NCI-H1092 (cell line): ENCODE data around the gene SNX11.
"Not testable (repeated sequence)": the region's sequence is repeated elsewhere in the genome, so short reads cannot be mapped to it uniquely, and the experiment has no call there.

Experiments
- DNase-seq: peaks from one replicate; lab custom pipeline; 2025; lab: John Stamatoyannopoulos, UW

The SNX11 gene

GRCh38 chr17:48107137-48108055 lies at the start of gene SNX11:
SNX11 (plus strand) TSS chr17:48107766; CDS start chr17:48112044, 4,278 bp downstream.
- DNase-seq = peak; percentile 78

GRCh38 chr17:48058393-48059124 lies 49.0 kb upstream of the SNX11 start:
- no peak for DNase-seq

GRCh38 chr17:48059125-48059668 lies 48.4 kb upstream of the SNX11 start:
- DNase-seq = no peak

GRCh38 chr17:48060249-48060648 lies 47.3 kb upstream of the SNX11 start:
- no peak for DNase-seq

- no peak for DNase-seq
Measured at GRCh38 chr17:48062273-48062672, 45.3 kb upstream of the SNX11 start.

GRCh38 chr17:48064638-48065037 lies 42.9 kb upstream of the SNX11 start:
- DNase-seq = no peak

- no peak for DNase-seq
Measured at GRCh38 chr17:48066192-48066591, 41.4 kb upstream of the SNX11 start.

- DNase-seq = no peak
Measured at GRCh38 chr17:48066656-48067055, 40.9 kb upstream of the SNX11 start.

- no peak for DNase-seq
Measured at GRCh38 chr17:48067245-48067644, 40.3 kb upstream of the SNX11 start.

GRCh38 chr17:48067808-48068207 lies 39.8 kb upstream of the SNX11 start:
- not testable (repeated sequence) for DNase-seq

- no peak for DNase-seq
Measured at GRCh38 chr17:48068491-48068961, 39.0 kb upstream of the SNX11 start.

GRCh38 chr17:48070195-48070594 lies 37.4 kb upstream of the SNX11 start:
- no peak for DNase-seq

GRCh38 chr17:48071654-48072053 lies 35.9 kb upstream of the SNX11 start:
- DNase-seq = no peak

- not testable (repeated sequence) for DNase-seq
Measured at GRCh38 chr17:48072811-48073210, 34.8 kb upstream of the SNX11 start.

- DNase-seq = not testable (repeated sequence)
Measured at GRCh38 chr17:48073566-48074094, 33.9 kb upstream of the SNX11 start.

GRCh38 chr17:48074322-48075081 lies 33.1 kb upstream of the SNX11 start:
- peak; percentile 52 for DNase-seq

GRCh38 chr17:48077152-48077551 lies 30.4 kb upstream of the SNX11 start:
- DNase-seq = not testable (repeated sequence)

GRCh38 chr17:48081858-48082257 lies 25.7 kb upstream of the SNX11 start:
- no peak for DNase-seq

- no peak for DNase-seq
Measured at GRCh38 chr17:48084932-48085331, 22.6 kb upstream of the SNX11 start.

GRCh38 chr17:48093341-48094045 lies 14.1 kb upstream of the SNX11 start:
- DNase-seq = no peak

- DNase-seq = no peak
Measured at GRCh38 chr17:48095611-48096010, 12.0 kb upstream of the SNX11 start.
